NCI-H1092 treated with DMSO at 0.1 percent for 48 hours (cell line): ENCODE data around the gene MYOM1.

ENCODE experiments used
- DNase-seq: peaks from one replicate; lab custom pipeline; 2025; lab: John Stamatoyannopoulos, UW

MYOM1 gene

GRCh38 chr18:3151399-3152264, 68.1 kb downstream of the MYOM1 start:
- peak; percentile 8 for DNase-seq

DNA sequence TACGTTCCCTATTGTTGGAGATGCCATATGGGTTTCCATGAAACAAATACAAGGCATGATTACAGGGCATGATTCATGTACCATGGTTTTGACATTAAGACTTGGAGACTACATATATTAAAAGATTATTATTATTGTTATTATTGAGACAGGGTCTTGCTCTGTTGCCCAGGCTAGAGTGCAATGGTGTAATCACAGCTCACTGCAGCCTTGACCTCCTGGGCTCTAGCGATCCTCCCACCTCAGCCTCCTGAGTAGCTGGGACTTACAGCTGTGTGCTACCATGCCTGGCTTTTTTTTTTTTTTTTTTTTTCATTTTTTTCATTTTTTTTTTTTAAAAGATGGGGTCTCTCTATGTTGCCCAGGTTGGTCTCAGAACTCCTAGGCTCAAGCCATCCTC, 69.1 kb downstream of the MYOM1 start:
- no peak for DNase-seq

DNA sequence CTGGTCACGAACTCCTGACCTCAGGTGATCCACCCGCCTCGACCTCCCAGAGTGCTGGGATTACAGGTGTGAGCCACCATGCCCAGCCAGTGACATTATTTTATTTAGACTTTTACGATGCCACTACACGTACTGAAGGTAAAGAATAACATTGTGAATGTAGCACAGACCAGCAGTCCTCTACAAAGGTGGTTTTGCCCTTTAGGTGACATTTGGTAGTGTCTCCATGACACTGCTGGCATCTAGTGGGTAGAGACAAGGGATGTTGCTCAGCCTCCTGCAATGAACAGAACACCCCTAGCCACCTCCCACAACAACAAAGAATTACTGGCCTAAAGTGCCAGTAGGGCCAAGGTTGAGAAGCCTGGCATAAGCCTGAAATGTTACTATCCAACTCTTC, 69.5 kb downstream of the MYOM1 start:
- no peak for DNase-seq

DNA sequence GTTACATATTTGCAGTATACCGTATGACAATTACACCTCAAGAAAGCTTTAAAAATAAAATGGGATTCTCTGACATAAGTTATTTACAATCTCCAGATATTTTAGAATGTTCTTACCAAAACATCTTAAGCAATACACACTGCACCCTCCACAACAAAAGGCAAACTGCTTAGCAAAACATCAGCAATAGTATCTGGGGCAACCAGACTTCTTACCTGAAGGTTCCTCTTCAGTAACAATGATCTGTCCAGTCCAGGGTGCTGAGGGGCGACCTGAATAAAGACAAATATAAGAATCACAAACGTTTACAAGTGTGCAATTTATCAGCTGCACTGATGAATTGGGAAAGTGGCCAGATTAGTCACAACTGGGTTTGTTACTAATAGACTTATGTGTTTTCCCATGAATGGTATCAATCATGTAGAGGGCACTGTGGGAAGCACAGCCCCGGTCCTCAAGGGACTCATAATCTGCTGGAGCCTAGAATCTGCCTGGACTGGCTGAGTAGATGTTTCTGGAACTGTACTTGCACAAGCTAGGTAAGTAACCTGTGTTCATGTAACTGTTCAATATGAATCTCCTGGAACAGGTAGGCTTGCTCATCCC, 70.7 kb downstream of the MYOM1 start:
- DNase-seq: no peak

DNA sequence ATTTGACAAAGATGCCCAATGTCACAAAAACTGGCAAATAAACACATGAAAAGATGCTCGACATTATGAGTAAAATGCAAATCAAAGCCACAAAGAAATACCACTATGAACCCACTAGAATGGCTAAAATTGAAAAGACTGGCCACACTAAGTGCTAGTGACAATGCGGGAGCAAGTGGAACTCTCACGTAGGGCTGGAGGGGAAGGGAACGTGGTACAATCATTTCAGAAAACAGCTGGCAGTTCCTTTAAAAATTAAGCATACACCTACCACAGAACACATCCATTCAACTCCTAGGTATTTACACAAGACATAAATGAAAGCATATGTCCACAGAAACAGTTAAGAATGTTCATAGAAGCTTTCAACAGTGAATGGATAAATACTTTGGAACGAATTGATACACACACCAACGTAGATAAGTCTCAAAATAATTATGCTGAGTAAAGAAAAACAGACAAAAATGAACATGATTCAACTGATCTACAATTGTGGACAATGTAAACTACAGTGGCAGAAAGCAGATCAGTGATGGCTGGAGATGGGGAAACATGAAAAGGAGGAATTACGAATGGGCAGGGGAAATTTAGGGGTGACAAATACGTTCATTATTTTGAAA, 71.7 kb downstream of the MYOM1 start:
- DNase-seq: no peak

- DNase-seq: no peak
Observed at GRCh38 chr18:3140986-3141639, 78.7 kb downstream of the MYOM1 start.

GRCh38 chr18:3140342-3140741, 79.4 kb downstream of the MYOM1 start:
- no peak for DNase-seq

DNA sequence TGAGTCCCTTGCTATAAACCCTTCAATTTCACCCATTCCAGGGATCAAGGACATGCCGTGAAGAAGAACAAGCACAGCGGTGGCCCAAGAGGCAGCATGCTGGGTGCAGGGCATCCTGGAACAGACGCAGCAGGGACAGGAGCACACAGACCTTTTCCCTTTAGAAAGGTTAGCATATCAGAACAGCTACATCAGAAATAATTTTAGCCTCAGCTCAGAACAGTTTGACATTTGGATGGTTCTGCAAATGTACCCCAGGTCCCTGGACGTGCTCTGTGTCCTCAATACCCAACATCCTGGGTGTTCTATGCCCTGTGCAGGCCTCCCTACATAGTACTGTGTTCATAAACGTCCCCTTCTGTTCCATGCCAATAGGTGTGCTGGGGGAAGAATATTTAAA, 80.4 kb downstream of the MYOM1 start:
- DNase-seq: no peak

GRCh38 chr18:3138274-3138975, 81.3 kb downstream of the MYOM1 start:
- DNase-seq: no peak

DNA sequence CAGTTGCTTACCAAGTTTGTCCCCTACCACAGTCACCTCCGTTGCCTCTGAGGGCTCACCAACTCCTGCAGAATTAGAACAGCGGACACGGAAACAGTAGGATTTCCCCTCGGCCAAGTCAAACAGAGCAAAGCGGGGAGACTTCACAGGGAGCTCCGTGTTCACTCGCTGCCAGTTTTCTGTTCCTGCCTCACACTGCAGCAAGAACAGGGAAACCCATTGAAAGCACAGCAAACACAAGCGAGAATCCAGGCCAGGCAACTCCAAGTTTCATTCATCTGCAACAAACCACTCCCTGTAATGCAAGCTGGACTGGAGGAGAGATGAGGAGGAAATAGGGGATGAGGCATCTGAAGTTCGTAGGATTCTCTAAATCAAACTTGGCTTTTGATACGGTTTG, 84.2 kb downstream of the MYOM1 start:
- no peak for DNase-seq

DNA sequence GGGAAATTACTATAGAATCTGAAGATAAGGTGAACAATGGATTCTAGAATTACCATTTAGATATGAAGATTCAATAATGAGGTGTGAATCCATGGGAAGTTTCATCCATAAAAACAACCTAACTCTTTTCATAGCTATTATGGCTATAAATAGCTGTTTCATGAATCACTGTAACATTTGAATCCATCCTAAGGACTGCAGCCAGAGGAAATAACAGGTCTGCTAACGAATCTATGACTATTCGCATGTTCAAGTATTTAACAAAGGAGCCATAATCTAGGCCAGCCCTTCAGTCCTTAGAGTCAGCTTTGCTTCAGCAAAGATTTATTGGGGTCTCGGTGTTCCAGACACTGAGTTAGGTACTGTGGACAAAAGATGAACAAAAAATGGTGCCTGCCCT, 87.1 kb downstream of the MYOM1 start:
- no peak for DNase-seq

- no peak for DNase-seq
Observed at GRCh38 chr18:3130344-3130743, 89.4 kb downstream of the MYOM1 start.

- DNase-seq: peak; percentile 13
Observed at GRCh38 chr18:3129053-3129864, 90.5 kb downstream of the MYOM1 start.

GRCh38 chr18:3126457-3127097, 93.2 kb downstream of the MYOM1 start:
- no peak for DNase-seq

DNA sequence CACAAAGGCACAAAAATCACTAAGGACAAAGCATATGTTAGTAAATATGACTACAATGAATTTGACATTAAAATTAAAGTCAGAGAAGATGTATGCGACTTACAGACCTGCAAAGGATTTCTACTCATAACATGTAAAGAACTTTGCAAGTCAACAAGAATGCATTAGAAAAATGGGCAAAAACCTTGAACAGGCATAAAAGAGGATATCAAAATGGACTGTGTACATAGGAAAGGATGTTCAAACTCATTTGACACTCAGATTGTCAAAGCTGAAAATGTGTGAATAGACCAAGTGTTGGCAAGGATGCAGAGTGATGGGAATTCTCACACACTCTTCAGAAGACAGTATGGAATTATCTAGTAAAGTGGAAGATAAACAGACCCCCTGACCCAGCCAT, 94.9 kb downstream of the MYOM1 start:
- DNase-seq: no peak

DNA sequence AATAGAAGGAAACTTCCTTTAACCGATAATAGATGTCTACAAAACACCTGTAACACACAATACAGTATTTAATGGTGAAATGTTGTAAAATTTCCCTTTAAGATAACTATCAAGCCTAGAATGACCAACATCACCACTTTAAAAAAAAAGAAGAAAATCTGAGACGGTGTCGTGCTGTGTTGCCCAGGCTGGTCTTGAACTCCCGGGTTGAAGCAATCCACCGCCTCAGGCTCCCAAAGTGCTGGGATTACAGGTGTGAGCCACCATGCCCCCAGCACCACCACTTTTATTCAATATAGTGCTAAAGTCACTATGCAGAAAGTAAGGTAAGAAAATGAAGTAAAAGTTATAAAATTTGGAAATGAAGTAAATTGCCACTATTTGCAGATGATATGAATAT, 96.9 kb downstream of the MYOM1 start:
- no peak for DNase-seq

DNA sequence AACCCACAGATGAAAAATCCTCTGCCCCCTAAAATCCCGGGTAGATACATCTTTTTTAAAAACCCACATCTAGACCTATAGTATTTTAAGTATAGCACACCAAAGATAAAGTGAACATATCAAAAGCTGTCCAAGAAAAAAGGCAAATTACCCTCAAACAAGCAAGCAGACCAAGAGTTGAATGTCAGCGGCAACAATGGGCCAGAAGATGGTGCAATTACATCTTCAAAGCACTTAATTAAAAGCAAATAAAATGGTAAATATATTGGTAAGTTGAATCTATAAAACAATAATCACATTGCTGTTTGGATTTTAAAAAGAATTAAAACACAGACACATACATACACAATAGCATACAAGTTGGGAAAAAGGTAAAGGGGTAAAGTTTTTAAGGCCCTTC, 98.5 kb downstream of the MYOM1 start:
- no peak for DNase-seq

- no peak for DNase-seq
Observed at GRCh38 chr18:3120356-3120755, 99.4 kb downstream of the MYOM1 start.

DNA sequence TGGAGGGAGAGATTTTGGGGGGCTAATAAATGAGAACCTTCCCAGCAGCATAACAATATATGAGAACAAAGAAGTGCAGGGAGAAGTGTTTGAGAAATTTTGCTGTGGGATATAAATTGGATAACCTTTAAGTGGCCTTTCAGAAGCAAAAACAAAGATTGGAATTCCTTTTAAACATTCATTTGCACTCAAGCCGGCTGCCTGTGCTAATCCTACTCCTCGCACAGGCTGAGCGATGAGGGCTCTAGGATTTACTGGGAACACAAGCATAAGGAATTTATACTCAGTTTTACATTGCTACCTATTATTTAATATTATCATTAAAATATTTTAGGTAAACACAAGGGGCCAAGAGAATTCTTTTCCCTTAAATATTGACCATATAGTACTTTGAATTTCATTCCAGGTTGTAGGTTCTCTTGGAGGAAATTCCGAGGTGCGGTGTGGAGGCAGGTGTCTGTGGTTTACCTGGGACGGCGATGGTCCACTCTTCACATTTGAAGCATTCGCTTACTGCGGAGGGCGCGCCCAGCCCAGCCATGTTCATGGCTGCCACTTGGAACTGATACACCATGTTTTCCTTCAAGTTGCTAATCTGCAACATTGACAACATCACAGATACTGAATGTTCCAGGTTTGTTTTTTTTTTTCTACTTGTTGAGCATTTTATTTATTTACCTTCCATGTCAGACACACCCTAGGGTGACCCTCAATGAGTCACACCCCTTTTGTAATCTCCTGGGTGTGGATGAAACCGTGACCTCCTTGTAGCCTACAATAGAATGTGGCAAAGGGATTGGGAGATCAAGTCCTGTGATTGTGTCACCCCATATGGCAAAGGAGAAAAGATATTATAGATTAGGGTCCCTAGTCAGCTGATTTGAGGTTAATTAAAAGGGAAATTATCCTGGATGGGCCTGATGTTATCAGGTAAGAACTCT, 100.1 kb downstream of the MYOM1 start:
- no peak for DNase-seq
